HG02973 (cell line): ENCODE data around the gene CDK2AP2.
A peak's percentile ranks its signal among the peaks of the same experiment; 100 is the strongest.
"Not testable (repeated sequence)": the region's sequence is repeated elsewhere in the genome, so short reads cannot be mapped to it uniquely, and the experiment has no call there.

Experiments
- ATAC-seq: cut with Tn5 transposase; IDR thresholded peaks from one replicate; pipeline ENCODE4 v1.9.1; 2021; ENCODE audit warnings: moderate library complexity; ENCODE audit not compliant: unreplicated experiment

The CDK2AP2 gene

DNA sequence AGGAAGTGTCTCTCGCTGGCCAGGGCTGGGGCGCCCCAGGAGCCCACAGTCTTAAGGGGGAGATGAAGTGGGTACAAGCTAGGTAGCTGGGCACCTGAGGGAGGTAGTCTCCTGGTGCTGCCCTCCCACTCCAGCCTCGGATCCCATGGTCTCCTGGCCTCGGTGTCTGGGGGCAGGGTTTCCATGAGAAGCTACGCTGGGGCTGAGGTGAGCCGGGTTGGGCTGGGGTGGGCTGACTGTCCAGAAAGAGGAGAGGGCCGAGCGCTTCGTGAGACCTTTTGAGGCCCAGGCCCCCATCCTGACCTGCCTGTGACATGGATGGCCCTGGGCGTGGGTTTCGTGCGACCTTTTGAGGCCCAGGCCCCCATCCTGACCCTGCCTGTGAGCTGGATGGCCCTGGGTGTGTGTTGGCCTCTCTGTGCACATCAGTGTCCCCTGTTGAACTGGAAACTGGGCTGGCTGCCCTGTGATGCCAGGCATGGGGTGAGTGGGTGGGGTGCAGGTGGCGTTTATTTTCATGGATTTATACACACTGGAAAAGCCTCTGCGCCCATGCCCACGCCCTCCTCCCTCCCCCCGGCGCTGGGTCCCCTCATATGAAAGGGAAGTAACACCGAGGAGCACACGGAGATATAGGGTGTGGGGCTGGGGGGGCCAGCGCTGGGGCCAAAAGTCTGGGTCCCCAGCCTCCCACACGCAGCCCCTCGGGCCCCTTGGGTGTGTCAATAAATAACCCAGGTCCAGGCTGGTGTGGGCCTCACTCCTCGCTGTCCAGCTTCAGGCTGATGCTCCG lies 16.5 kb downstream of the CDK2AP2 start:
- no peak for ATAC-seq

DNA sequence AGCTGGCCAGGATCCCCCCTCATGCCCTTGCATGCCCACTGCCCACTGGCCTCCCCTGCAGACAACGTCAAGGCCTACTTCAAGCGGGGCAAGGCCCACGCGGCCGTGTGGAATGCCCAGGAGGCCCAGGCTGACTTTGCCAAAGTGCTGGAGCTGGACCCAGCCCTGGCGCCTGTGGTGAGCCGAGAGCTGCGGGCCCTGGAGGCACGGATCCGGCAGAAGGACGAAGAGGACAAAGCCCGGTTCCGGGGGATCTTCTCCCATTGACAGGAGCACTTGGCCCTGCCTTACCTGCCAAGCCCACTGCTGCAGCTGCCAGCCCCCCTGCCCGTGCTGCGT lies 17.3 kb downstream of the CDK2AP2 start:
- ATAC-seq: no peak

DNA sequence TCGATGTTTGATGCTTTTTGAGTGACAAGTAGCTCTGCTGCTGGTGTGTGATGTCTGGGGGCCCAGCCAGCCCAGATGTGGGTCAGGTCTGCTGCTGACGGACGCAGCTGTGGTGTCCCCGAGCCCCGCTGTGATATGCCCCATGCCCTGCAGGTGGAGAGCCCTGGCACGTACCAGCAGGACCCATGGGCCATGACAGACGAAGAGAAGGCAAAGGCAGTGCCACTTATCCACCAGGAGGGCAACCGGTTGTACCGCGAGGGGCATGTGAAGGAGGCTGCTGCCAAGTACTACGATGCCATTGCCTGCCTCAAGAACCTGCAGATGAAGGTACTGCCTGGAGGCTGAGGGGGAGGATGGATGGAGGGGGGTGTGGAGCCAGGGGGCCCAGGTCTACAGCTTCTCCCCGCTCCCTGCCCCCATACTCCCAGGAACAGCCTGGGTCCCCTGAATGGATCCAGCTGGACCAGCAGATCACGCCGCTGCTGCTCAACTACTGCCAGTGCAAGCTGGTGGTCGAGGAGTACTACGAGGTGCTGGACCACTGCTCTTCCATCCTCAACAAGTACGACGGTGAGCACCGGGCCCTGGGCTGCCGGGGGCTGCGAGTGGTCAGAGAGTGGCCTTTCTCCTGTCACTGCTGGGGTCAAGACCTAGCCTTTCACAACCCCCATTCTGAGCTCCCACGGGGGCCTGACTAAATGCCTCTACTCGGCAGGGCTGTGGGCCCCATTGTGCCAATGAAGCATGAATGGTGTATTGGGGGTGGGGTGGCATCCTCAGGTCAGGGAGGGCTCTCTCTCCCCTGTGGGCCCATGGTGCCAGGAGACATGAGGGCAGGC lies 17.9 kb downstream of the CDK2AP2 start:
- ATAC-seq: no peak

DNA sequence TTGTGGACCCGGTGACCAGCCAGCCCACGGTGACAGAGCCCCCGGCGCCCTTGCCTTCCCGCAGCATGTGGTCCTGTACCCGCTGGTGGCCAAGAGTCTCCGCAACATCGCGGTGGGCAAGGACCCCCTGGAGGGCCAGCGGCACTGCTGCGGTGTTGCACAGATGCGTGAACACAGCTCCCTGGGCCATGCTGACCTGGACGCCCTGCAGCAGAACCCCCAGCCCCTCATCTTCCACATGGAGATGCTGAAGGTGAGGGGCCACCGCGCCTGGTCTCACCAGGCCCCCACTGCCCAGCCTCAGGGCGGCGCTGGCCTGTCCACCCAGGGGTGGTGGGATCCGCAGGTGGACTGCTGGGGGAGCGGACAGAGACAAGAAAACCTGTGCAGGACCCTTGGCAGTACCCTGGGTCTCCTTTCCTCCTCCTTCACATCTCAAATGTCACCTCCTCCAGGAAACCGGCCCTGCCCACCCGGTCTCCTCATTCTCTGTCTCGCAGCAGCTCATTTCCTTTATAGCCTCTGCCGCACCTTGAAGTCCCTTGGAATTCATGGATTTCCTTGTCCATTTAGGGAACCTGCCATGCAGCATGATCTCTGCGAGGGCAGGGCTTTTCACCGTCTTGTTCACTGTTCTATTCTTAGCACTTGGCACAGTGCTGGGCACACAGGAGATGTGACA lies 18.6 kb downstream of the CDK2AP2 start:
- ATAC-seq: no peak

DNA sequence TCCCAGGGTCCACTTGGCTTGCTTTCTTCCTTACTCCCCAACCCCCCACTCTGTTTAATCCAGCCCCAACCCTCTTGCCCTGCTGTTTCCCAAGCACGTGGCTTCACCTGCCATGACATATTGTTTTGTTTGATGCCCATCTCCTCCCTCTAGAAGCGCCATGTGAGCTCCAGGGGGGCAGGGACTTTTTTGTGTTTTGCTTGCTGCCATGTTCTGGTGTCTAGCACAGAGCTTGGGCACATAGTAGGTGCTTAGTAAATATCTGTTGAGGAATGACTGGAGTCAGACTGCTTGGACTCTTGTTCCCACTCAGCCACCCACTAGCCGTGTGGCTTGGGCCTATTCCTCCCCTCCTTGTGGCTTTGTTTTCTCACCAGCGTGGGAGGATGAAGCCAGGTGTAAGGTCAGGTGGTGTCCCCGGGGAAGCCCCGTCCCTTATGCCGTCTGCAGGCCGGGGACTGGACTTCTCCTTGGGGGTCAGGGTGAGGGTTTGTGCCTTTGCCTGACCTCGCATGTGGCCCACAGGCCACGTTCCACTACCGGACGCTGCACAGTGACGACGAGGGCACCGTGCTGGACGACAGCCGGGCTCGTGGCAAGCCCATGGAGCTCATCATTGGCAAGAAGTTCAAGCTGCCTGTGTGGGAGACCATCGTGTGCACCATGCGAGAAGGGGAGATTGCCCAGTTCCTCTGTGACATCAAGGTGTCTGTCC lies 21.3 kb downstream of the CDK2AP2 start:
- peak; percentile 18 for ATAC-seq

DNA sequence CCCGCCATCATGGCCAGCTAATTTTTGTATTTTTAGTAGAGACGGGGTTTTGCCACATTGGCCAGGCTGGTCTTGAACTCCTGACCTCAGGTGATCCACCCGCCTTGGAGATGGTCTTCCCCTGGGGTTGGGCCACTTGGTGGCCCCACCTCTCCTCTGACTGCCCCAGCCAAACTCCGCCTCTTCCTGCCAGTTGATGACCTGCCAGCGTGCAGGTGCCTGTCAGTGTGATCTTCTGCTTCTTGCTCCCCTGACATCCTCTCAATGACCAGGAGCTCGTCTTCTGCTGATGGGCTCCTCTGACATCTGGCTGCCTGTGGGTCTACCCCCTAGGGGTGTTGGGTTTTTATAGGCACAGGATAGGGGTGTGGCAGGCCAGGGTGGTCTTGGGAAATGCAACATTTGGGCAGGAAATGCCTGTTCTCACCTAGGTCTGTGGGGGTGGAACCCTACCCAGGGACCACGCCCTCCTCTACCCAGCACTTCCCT lies 22.0 kb downstream of the CDK2AP2 start:
- not testable (repeated sequence) for ATAC-seq

DNA sequence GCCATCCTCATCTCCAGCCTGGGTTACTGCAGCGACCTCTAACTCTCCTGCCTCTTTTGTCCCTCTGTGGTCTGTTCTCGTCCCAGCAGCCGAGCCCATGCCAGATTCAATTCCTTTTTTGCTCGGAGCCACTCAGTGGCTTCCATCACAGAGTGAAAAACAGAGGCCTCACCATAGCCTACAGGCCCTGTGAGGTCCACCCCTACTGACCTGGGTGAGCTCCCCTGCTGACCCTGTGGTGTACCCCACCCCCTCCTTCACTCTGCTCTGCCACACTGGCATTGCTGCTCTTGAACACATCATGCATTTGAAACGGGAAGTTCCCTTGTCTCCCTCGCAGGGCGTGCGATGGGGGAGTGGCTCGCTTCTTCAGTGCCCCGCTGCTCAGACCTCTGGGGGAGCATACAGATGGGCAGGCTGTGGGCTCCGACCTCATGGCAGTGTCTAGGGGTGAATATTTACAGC lies 23.1 kb downstream of the CDK2AP2 start:
- ATAC-seq: no peak

DNA sequence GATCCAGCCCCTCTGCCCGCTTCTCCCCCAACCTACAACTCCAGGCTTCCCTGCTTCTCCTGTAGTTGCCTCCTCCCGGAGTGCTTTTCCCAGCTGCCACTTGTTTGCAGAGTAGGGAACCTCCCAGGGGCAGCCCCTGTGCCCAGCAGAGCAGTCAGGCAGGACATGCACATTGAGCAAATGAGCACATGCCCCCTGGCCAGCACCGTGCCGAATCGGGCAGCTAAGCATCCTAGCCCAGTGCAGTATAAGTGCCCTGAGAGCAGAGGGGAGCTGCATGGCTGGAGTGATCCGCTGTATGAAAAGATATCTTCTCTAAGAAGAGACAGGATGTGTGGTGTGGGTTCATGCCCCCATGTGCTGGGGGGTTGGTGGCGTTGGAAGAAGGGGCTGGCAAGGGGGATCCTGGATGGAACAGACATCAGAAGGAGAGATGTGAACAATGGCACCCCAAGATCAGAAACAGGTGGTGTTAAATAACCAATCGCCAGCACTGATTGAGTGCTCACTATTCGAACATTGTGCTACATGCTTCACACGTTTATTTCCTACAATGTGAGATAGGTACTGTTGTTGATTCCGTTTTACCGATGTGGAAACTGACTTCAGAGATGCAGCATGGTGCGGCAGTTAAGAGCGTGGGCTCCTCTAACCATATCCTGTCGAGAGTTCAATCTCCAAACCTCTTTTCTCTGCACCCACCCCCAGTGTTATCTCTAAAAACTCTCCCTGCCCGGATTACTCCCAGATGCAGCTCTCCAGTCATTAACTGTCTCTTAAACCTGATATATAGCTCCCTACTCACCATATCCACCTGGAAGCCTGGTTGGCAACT lies 23.9 kb downstream of the CDK2AP2 start:
- no peak for ATAC-seq

DNA sequence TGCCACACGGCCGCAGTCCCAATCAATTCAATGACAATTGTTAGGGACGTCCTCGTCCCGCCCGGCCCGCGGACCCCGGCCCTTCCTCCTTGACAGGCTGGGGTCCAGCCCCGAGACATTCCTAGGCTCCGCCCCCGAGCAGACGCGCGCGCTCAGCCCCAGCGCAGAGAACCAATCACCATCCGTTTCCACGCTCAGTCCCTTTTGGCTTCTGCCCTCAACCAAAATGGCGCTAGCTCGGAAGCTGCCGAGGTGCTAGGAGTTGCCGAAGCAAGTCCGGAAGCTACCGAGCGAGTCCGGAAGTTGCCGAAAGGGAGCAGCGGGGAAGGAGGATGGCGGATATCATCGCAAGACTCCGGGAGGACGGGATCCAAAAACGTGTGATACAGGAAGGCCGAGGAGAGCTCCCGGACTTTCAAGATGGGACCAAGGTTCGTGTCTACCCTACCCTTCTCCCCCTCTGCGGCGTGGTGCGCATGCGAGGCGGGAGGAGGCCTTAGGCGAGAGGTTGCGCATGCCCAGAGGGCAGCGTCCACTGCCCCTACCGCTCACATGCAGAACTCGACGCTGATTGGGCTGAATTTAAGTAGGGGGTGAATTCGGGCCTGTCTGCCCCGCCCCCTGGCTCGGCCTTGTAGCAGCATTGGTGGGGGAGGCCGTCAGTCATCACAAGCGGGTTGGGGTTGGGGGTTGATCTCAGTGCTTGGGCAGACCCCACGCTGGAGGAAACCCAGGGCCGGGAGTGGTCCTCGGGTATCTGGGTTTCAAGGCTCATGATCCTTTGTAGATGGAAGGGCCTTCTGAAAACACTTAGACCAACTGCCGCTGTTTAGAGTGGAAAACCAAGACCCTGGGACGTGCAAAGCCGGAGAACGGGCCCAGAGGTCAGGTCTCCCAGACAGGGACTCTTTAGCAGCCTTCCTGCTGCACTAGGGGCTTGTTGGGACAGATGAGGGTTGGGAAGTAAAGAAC lies 24.8 kb downstream of the CDK2AP2 start, which contains the start of gene AIP:
TSS of gene AIP (plus strand) at position 200 of the 972 bp plus-strand sequence. CDS start at position 333, 133 bp downstream.
- ATAC-seq: peak; percentile 59

DNA sequence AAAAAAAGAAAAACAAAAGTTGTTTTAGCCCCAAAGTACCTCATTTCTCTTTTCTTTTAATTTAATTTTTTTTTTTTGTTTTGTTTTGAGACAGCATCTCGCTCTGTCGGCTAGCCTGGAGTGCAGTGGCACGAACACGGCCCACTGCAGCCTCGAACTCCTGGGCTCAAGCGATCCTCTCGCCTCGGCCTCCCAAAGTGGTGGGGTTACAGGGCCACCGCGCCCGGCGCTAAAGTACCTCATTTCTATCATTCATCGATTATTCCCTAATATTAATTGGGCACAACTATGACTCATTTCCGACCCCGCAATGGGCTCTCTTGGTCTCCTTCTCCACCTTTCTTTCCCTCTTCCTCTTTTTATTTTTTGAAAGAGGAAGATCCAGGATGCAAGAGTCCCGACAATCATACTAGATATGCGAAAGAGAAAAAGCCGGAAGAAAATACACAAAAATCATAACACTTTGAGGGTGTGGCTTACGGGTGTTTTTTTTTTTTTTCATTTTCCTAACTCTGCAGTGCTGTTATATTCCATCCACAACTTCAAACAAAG lies 25.6 kb downstream of the CDK2AP2 start:
- no peak for ATAC-seq

DNA sequence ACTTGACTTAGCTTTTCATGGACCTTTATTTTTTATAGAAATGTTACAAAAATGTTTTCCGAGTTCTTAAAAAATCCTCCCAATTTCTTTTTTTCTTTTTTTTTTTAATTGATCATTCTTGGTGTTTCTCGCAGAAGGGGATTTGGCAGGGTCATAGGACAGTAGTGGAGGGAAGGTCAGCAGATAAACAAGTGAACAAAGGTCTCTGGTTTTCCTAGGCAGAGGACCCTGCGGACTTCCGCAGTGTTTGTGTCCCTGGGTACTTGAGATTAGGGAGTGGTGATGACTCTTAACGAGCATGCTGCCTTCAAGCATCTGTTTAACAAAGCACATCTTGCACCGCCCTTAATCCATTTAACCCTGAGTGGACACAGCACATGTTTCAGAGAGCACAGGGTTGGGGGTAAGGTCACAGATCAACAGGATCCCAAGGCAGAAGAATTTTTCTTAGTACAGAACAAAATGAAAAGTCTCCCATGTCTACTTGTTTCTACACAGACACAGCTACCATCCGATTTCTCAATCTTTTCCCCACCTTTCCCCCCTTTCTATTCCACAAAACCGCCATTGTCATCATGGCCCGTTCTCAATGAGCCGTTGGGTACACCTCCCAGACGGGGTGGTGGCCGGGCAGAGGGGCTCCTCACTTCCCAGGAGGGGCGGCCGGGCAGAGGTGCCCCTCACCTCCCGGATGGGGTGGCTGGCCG lies 30.5 kb downstream of the CDK2AP2 start:
- not testable (repeated sequence) for ATAC-seq

DNA sequence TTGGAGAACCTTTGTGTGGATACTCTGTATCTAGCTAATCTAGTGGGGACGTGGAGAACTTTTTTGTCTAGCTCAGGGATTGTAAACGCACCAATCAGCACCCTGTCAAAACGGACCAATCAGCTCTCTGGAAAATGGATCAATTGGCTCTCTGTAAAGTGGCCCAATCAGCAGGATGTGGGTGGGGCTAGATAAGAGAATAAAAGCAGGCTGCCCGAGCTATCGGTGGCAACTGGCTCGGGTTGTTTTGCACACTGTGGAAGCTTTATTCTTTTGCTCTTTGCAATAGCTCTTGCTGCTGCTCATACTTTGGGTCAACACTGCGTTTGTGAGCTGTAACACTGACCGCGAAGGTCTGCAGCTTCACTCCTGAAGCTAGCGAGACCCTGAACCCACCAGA lies 31.3 kb downstream of the CDK2AP2 start:
- not testable (repeated sequence) for ATAC-seq

DNA sequence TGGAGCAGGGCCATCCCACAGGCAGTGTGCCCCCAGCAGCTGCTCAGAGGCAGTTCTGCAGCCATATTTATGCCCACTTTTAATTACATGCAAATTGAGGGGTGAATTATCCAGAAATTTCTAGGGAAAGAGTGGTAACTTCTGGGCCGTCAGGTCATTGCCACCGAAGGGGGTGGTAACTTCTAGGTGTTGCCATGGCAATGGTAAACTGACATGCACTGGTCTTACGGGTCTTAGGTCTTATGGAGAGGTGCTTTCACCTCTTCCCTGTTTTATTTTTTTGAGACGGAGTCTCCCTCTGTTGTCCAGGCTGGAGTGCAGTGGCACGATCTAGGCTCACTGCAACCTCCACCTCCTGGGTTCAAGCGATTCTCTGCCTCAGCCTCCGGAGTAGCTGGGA lies 35.1 kb downstream of the CDK2AP2 start:
- ATAC-seq: no peak

DNA sequence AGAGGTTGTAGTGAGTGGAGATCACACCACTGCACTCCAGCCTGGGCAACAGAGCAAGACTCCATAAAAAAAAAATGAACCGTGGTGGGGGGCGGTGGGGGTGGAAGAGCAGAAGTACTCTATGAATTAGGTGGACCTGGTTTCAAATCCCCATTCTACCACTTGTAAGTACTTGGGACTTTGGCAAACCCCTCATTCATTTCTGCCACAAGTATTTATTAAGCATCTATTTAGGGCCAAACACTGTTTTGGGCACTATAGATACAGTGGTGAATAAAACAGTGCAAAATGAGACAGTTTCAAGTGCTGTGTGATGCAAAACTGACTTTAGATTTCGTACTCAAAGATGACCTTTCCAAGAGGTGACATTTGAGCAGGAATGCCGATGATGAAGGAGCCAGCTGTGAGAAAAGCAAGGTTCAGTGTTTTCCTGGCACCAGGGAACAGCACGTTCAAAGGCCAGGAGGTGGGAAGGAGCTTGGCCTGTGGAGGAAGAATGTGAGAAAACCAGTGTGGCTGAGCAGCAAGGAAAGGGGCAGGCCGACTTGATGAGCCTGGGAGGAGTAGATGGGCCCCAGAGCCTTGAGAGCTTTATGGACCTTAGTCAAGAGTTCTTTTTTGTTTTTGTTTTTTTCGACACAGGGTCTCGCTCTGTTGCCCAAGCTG lies 37.5 kb downstream of the CDK2AP2 start:
- no peak for ATAC-seq

DNA sequence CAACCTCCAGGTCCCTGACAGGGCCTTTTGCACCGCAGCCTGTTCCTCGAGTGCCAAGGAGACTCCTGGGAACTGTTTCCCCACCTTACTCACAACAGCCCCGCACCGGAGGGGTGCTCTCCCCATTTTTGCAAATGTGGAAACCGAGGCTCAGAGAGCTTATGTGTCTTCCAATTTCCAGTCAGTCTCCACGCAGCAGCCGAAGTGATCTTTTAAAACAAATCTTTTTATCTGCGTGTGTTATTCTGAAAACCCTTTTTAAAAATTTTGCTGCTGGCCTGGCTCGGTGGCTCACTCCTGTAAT lies 38.5 kb downstream of the CDK2AP2 start:
- no peak for ATAC-seq

DNA sequence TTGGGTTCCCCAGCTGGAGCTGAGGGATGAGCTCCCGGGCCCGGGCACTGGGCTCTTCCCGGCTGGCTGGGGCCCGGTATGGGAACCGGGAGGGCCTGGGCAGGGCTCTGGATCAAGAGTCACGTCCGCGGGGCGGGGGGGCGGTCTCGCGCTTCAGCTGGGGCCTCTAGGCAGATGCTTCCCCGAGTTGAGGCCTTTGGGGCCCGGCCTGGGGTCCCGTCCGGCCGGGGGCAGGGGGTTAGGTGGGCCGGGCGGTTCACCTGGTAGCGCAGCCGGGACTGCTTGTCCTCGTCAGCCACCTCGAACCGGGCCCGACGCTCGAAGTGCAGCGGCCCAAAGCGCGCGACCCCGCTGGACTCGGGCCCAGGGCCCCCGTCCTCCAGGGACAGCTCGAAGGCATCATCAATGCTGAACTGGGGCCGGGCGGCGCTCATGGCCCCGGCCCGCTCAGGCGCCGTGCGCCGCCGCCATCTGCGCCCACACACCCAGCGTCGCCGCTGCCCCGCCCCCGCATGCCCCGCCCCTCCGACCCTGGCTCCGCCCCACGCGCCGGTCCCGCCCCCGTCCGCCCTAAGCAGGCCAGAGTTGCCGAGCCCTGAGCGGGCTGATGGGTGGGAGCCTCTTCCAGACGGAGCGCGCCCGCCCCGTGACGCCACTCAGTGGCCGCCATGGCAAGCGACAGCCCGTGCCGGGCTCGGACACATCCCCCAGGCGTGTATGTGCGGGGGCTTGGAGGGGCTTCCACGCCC lies 39.0 kb downstream of the CDK2AP2 start, which contains the start of gene TMEM134:
TSS of gene TMEM134 (minus strand) at position 493 of the 749 bp plus-strand sequence. CDS start at position 434, 59 bp downstream.
- ATAC-seq: peak; percentile 60

DNA sequence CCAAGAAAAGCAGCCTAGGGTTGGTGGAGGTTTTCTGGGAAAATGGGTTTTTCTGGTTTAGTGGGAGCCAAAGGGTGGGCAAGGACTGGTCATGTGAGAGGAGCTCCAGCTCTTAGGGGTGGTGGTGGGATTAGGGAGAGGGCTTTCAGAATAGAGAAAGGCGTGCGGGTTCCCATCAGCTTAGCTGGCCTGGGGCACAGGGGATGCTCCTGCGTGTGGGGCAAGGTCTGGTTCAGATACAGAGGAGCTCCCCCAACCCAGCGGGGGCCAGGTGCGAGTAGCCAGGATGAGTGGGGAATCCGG lies 39.6 kb downstream of the CDK2AP2 start:
- ATAC-seq: peak; percentile 2
